NCI-H2107 (cell line): ENCODE measurements around the gene KLHL7.
"Not testable (repeated sequence)": the region's sequence is repeated elsewhere in the genome, so short reads cannot be mapped to it uniquely, and the experiment has no call there.

Experiments used
- DNase-seq: peaks from one replicate; lab custom pipeline; 2025; lab: John Stamatoyannopoulos, UW

Gene KLHL7

DNA sequence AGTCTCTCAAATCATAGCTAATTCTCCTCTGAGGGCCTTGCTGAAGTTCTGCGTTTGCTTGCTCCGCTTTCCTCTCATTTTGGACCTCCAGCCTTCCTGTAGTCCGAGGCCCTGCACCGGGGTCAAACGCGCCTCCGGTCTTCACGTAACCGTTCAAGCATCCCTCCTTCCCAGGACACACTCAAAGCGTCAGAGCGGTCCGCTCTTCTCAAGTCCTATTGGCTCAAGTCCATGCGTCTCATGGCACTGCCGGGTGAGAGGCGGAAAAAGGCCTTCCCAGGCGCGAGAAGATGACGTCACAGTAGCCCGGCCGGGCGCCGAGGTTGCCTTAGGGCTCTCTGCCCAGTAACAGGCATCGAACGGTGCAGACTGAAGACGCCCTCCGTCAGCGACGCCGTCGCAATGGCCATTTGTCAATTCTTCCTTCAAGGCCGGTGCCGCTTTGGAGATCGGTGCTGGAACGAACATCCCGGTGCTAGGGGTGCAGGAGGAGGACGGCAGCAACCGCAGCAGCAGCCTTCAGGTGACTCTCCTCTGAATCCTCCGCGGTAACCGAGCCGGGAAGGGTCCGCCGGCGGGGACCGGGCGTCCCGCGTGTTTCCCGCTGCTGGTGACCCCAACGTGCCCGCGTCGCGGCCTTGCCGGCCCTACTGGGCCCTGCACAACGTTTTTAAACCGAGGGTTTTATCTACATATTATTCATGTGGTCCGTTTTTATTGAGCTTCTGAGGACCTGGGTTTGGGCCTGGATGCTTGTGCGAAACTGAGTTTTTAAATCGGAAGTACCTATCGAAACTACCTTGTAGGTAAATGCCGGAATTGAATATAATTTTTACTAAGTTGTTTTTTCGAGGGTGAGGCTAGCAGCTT is 76.3 kb downstream of the KLHL7 start, which contains the start of gene NUP42:
NUP42 (plus strand) TSS at position 365 of the 870 bp plus-strand sequence; CDS start at position 403, 38 bp downstream.
- DNase-seq = peak; percentile 99

DNA sequence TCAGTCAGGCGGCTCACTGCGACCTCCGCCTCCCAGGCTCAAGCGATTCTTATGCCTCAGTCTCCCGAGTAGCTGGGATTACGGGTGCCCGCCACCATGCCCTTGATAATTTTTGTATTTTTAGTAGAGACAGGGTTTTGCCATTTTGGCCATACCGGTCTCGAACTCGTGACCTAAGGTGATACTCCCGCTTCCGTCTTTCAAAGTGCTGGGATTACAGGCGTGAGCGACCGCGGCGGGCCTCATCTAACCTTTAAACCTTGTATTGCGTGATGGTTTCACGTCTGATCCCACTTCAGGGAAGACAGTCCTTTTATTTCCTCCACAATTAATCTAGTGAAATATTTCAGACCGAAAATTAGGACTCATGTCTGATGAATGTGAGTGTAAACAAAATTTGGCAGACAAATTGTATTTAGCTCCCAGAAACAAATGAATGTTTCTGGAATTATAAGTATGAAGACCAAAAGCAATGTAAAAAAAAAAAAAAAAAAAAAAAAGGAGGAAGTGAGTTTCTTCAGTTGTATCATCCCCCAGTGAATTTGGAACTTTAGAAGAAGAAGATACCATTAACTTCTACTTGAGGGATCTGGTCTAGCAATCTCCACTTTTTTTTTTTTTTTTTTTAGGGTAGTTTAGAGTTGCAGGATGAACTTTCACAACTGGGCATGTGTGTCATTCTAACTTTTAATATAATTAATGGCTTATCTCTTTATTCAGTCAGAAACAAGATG is 77.9 kb downstream of the KLHL7 start:
- no peak for DNase-seq

DNA sequence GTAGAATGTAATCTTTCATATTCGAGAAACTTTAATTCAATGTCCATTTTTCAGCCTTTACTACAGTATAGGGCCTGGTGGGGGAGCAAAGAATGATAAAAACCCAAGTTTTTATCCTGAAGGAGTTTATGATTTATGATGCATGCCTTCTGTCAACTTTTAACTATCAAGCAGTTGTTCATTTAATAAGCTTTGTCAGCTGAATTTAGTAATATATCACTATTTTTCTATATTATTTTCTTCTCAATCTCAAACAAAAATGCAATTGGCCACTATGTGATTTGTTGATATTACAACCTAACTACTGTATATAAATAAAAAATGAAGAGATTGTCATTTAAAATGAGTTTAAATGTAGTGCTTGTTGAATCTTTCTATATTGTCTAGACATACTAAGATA is 78.7 kb downstream of the KLHL7 start:
- no peak for DNase-seq

DNA sequence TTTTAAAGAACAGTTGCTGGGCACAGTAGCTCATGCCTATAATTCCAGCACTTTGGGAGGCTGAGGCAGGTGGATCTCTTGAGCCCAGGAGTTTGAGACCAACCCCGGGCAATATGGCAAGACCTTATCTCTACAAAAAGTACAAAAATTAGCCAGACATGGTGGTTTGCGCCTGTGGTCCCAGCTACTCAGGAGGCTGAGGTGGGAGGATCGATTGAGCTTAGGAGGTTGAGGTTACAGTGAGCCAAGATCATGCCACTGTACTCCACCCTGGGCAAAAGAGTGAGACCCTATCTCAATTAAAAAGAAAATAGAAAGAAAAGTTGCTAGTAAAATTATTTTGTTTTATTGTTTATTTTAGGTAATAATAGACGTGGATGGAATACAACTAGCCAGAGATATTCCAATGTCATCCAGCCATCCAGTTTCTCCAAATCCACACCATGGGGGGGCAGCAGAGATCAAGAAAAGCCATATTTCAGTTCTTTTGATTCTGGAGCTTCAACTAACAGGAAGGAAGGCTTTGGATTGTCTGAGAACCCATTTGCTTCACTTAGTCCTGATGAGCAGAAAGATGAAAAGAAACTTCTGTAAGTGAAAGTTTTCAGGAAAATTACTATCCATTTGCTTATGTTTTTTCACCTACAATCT is 79.2 kb downstream of the KLHL7 start:
- no peak for DNase-seq

DNA sequence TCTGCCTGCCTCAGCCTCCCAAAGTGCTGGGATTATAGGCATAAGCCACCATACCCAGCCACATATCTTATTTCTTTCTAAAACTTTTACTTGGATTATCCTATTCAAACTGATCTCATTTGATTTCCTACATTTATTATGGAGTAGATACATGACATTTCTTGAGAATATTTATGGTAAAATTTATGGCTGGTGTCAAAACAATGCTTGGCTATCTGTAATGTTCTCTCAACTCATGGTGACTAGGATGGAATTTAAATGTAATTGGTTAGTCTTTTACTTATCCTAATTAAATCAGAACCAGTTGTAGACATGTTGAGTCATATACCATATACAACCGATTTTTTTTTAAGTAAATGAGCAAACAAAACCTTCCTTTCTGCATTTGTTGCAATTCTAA is 80.4 kb downstream of the KLHL7 start:
- no peak for DNase-seq

DNA sequence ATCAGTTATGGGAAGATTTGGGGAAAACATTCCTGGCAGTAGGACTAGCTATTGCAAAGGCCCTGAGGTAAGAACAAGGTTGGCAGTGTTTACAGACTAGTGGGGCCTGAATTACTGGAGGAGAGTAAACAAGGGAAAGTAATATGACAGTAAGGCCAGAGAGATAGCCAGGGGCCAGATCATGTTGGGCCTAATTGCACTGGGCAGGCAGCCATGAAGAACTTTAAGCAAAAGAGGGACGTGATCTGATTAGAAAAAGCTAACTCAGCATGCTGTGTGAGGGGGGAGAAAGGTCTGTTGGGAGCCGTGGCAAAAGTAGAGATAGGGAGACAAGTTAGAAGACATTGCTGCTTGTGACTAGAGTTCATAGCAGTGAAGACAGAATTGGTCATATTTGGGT is 85.4 kb downstream of the KLHL7 start:
- DNase-seq = no peak

DNA sequence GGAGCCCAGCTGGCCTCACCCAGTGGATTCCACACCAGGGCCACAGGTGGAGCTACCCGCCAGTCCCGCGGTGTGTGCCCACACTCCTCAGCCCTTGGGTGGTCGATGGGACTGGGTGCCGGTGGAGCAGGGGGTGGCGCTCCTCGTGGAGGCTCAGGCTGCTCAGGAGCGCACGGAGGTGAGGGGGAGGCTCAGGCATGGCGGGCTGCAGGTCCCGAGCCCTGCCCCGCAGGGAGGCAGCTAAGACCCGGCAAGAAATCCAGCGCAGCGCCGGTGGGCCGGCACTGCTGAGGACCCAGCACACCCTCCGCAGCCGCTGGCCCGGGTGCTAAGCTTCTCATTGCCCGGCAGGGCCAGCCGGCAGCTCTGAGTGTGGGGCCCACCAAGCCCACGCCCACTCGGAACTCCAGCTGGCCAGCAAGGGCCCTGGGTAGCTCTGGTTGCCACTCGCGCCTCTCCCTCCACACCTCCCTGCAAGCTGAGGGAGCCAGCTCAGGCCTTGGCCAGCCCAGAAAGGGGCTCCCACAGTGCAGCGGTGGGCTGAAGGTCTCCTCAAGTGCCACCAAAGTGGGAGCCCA is 88.2 kb downstream of the KLHL7 start:
- not testable (repeated sequence) for DNase-seq

DNA sequence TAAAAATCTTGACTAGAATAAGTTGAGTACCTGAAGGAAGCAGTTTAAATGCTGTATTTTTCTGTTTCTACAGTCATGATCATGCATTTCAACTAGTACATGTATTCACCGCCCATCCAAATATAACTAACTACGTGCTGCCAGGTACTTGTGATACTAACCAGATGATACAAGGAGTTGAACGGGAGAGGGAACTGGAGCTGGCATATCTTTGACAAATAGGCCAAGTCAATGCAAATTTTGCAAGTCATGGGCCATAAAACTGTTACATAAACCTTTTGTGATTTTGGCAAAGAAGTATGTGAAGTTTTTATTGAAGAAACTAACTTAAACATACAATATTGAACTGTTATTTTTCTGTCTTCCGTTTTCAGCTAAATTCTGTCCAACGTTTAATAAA is 90.7 kb downstream of the KLHL7 start:
- DNase-seq = no peak

DNA sequence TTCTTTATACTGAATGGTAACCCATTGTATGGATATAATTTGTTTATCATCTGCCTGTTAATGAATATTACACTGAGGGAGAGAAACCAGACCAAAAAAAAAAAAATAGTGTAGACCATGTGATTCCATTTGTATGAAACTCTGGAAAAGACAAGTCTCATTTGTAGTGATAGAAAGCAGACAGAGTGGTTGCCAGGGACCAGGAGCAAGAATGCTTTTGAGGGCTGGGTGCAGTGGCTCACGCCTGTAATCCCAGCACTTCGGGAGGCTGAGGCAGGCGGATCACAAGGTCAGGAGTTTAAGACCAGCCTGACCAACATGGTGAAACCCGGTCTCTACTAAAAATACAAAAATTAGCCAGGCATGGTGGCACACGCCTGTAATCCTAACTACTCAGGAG is 92.2 kb downstream of the KLHL7 start:
- not testable (repeated sequence) for DNase-seq

DNA sequence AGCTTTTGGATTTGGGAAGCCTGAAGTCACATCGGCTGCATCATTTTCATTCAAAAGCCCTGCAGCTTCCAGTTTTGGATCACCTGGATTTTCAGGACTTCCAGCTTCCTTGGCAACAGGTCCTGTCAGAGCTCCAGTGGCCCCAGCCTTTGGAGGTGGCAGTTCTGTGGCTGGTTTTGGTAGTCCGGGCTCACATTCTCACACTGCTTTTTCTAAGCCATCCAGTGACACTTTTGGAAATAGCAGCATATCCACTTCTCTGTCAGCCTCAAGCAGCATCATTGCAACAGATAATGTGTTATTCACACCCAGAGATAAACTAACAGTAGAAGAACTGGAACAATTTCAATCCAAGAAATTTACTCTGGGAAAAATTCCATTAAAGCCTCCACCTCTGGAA is 94.7 kb downstream of the KLHL7 start:
- no peak for DNase-seq

DNA sequence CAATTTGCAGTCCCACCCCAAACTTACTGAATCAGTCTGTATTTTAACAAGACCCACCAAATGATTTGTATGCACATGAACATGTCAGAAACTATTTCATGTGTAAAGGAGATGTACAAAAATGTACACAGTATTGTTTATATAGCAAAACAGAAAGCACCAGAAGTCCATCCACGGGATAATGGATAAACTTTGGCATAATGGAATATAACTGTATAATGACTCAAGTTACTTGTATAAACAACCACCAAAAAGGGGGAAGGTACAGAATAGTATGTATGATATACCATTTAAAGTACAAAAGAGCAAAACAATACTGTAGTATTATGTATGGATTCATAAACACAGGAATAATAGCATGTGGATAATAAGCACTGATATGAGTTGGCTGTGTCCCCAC is 98.7 kb downstream of the KLHL7 start:
- DNase-seq = no peak

DNA sequence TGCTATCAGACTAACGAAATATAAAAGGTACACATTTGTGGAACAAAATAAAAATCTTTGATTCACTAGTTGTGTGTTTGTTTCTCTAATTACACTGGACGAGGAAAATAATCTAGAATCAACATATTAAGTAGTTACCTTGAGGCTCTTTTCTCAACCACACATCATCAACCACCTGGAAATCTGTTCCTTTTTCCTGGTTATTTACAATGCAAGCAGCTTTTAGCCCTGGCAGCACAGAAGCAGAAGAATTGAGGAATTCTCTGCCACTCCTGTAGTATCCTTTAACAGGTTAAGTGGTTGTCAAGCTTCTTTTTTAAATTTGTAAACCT is 100.0 kb downstream of the KLHL7 start:
- DNase-seq = no peak

DNA sequence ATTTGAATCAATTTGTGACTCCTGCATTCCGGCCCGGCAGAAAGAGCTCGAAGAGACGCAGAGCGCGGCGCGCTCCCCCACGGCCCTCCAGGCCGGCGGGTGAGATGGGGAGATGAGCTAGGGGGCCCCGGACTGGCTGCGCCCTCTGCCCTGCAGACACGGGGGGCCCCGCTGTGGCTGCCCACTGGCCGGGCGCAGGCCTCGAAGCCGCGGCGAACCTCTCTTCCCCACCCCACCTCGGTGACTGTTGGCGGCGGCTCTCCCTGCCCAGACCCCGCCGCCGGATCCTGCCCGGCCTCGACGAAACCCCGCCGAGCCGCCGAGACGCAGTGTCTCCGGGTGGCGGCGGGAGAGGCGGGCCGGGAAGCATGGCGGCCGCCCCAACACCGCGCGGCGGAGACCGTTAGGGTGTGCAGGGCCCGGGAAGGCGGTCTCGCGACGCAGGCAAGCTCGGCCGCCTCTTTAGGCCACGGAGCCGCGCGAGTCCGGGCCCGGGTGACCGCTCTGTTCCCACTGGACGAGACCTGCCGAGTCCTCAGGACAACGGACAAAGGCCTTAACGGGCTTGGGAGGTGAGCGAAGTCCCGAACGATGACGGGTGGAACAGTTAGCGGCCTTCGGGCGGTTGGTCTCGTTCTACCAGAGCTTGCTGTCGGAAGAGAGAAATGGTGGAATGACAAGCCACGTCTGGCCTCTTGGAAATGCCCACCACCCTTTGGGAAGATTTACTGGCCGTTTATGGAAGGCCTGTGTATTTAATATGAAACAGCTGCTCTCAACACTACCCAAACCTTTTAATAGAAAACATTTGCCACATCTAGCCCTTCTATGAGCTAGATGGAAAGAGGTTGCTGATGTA is 100.6 kb downstream of the KLHL7 start:
- DNase-seq = no peak

DNA sequence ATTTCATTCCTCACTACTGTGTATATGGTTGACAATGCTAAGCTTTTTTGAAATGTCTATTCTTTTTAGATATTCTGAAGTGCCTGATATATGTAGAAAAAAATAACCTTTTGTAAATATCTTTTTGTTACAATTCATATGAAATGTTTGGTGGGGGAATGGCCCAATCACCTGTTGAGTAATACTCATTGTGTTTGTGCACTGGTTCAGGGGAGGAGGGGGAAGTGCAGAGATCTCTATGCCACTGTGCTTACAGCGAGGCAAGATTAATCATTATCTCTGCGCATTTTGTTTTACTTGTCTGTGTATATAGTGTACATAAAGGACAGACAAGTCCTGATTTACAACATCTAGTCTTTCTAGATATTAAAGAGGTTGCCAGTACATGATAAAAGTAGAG is 101.4 kb downstream of the KLHL7 start:
- no peak for DNase-seq

DNA sequence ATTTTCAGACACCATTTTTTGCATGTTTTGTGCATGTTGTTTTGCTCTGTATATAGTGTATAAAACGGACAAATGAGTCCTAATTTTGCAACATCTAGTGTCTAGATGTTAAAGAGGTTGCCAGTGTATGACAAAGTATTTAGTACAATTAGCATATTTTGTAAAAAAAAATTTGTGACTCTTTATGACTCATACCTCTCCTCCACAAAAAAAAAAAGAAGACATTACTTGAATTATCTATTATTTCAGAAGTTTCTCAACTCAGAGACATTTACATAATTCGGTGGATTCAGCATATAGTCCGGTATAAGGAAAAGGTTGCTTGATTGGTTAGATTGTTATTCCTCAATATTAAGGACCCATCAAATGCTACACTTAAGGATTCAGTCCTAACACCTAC is 102.3 kb downstream of the KLHL7 start:
- no peak for DNase-seq

DNA sequence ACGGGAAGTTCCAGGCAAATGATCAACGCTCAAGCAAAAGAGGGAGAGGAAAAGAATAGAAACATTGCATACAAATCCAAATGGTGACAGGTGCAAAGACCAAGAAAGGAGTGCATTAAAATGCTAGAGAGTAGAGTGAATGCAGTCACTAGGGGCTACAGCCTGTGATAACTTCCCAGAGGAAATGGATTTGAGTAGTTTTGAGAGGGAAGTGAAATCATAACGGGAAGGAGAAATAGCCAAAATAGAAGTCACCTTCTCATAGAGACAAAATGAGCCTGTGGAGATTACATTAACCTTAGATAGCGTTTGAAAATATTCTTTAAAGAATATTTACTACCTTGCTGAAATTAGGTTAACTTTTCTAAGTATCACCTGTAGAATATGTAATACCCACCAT is 102.7 kb downstream of the KLHL7 start:
- DNase-seq = no peak

DNA sequence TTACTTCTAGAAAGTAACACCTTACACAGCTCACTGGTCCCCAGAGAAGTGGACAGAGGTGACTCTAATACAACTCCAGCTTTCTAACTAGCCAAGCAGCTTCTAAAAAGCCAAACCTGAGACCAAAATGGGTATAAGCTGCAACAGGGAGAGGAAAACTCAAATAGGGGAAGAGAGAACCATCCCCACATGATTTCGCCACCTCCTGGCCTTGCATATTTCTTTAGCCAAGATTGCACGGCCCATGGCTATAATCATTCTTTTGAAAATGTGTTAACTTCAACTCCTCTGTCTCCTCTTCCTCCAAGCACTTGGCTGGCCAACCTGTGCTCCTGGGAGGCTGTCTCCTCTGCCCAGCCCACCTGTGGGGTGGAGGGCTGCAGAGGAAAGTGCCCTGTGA is 104.9 kb downstream of the KLHL7 start:
- no peak for DNase-seq

DNA sequence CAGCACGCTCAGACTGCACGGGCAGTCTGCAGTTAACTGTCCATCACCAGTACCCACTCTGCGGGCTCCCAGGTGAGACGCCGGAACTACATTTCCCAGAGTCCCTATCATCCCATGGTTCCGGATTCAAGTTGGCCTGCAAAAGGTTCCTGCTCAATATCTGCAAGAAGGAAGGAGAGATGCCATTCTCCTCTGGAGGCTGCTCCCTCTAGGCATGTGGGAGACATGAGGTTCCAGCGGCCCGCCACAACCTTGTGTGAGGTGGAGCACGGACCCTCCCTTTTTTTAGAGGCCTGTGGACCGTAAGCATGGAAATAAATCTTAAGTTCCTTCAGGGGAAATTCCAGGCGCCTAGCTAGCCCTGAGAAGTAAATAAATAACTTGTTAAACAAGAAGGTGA is 106.0 kb downstream of the KLHL7 start:
- no peak for DNase-seq

DNA sequence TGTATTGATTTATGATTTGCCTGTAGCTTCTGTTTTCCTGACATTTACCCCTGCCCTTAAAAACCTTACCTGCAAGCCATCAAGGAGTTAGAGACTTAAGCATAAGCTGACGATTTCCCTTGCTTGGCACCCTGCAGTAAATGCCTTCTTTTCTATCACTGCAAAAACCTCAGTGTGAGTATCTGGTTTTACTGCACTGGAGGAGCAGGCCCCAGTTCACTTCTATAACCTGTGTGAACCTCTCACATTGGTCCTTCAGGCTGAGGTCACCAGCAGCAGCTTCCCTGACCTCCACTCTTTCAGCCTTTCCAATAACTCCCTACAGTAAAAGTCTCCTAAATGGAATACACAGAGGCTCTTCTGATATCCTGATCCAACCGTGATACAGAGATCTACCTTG is 106.8 kb downstream of the KLHL7 start:
- no peak for DNase-seq

DNA sequence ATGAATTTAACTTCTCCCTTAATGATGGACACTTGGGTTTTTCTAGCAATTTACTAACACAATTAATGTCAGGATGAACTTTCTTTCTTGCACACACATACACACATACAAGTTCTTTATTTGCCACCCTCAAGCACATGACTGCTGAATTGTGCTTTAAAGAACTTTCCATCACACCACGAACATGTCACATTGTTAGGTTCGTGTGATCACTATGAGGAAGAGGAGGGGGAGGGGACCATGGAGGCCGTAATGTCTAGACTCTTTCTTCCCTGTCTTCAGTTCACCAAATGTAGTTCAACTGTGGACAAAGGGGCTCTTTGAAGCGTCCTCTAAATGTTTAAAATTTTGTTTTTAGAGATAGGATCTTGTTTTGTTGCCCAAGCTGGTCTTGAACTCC is 107.3 kb downstream of the KLHL7 start:
- DNase-seq = no peak

DNA sequence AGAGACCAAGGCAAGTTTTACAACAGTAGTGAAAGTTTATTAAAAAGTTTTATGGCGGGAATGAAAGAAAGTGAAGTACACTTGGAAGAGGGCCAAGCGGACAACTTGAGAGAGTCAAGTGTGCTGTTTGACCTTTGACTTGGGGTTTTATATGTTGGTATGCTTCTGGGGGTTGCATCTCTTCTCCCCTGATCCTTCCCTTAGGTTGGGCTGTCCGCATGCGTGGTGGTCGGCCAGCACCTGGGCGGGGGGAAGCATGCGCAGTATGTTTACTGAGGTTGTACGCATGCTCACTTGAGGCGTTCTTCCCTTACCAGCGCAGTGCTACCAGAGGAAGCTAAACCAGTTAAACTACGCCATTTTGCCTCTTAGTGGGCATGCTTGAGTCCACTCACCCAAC is 108.2 kb downstream of the KLHL7 start:
- DNase-seq = no peak

DNA sequence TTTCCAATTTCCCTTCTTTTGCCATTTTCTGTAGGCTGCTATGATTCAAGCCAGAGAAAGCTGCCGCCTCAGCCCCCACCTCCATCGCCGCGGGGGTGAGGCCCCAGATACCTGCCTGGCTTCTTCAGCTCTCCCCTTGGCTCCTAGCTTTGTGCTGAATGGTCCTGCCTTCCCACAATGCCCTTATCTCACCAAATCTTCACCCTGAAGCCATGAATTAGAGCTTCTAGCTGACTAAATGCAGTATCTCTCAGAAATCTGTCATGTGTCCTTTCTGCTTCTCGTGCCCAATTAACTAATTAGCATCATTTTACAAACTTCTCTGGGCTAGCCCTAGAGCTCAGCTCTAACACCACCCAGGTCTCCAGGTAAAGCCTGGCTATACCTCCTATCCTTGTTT is 108.8 kb downstream of the KLHL7 start:
- DNase-seq = no peak
